Gastroesophageal sphincter (tissue), 4 donors: ENCODE data around the gene REL. TPM values are rescaled to one million over a fixed set of nuclear protein-coding genes. Genes with fewer than 3 reads are reported as not detected.

Experiments used
- ATAC-seq: fragments of 150-250 bp; one replicate; pipeline ENCODE4 v1.9.1; 2016; ENCODE audit warnings: mild to moderate bottlenecking, moderate library complexity
- H3K27ac ChIP-seq, 4 donors: fragments of 200-600 bp; sonication (generic) in 3 of 4; 1 replicate in 3 of 4; 2 replicates in 1 of 4; pipeline ENCODE4 v1.5.1; 2016 to 2019
- H3K27me3 ChIP-seq: fragments of 200-600 bp; sonication (generic); one replicate; pipeline ENCODE4 v1.5.1; 2019
- H3K36me3 ChIP-seq, 2 donors: fragments of 200-600 bp; sonication (generic); one replicate each; pipeline ENCODE4 v1.5.1; 2019; ENCODE audit warnings: control low read depth in 1 of 2
- H3K4me1 ChIP-seq, 3 donors: fragments of 200-600 bp; sonication (generic); 1 replicate in 2 of 3; 2 replicates in 1 of 3; pipeline ENCODE4 v1.5.1; 2016 to 2019; ENCODE audit warnings: control low read depth in 2 of 3
- H3K4me3 ChIP-seq, 2 donors: fragments of 200-600 bp; sonication (generic); one replicate each; pipeline ENCODE4 v1.5.1; 2019; ENCODE audit warnings: mild to moderate bottlenecking in 1 of 2, moderate library complexity in 1 of 2
- H3K9me3 ChIP-seq, 3 donors: fragments of 200-600 bp; sonication (generic); one replicate each; pipeline ENCODE4 v1.5.1; 2017 to 2019; ENCODE audit warnings: control low read depth in 2 of 3
- EP300 ChIP-seq: sonication (generic); formaldehyde crosslinking; IDR thresholded peaks from one replicate; pipeline ENCODE4 v1.6.1; 2017; ENCODE audit warnings: antibody characterized with exemption, mild to moderate bottlenecking
- POLR2A ChIP-seq, 2 donors: fragments of 450-650 bp; IDR thresholded peaks; one replicate each; pipeline ENCODE4 v1.6.1; 2017; ENCODE audit warnings: antibody characterized with exemption in 2 of 2, mild to moderate bottlenecking in 2 of 2, moderate library complexity in 1 of 2
- POLR2AphosphoS5 ChIP-seq: sonication (generic); formaldehyde crosslinking; IDR thresholded peaks from one replicate; pipeline ENCODE4 v1.6.1; 2017; ENCODE audit warnings: antibody characterized with exemption
- WGBS, 2 donors: methylation state at CpG; one replicate each; pipeline ENCODE4 v1.1.5; 2018; ENCODE audit warnings: low coverage in 1 of 2; 5-methylcytosine and 5-hydroxymethylcytosine counted together
- total RNA-seq, 4 donors: library from RNA; depleted of rRNA; stranded (reverse); fragments of >200 nt; gene quantifications; one replicate each; pipeline ENCODE4 v1.1.0, GENCODE V29; 2016
- TF ChIP-seq, protein P1 (sequence below), 4 experiments: fragments of 200-600 bp in 2 of 4; fragments of 450-650 bp in 2 of 4; sonication (generic) in 1 of 4; IDR thresholded peaks; one replicate each; pipeline ENCODE4 v1.5.1; 2017 to 2019; ENCODE audit warnings: antibody characterized with exemption in 4 of 4, mild to moderate bottlenecking in 2 of 4, moderate library complexity in 2 of 4

REL gene
- total RNA-seq, 4 donors from 2014 or later: 8.3 to 13.3 (median 9.5) TPM

DNA sequence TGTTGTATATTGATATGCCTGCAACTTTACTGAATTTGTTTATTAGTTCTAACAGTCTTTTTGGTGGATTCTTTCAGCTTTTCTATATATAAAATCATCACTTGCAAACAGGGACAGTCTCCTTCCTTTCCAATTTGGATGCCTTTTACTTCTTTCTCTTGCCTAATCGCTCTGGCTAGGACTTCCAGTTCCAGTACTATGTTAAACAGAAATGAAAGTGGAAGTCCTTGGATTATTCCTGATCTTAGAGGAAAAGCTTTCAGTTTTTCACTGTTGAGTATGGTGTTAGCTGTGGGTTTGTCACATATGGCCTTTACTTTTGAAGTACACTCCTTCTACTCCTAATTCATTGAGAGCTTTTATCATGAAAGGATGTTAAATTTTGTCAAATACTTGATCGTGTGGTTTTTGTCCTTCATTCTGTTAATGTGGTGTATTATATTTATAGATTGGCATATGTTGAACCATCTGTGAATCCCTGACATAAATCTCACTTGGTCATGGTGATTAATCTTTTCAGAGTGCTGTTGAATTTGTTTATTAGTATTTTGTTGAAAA lies 52.9 kb downstream of the REL start:
- H3K4me3 ChIP-seq: no peak overlapping the region
- ATAC-seq: peak; percentile 62
- peak overlapping the region; percentile 23 to 50 (median 42) for H3K27ac ChIP-seq
- H3K9me3 ChIP-seq: no peaks in the 10 kb centered on the region
- TF ChIP-seq EP300 (no peak), POLR2AphosphoS5 (no peak), POLR2A (IDR thresholded peaks at IDR 0.05) (no peak)
- TF ChIP-seq, protein P1, sequence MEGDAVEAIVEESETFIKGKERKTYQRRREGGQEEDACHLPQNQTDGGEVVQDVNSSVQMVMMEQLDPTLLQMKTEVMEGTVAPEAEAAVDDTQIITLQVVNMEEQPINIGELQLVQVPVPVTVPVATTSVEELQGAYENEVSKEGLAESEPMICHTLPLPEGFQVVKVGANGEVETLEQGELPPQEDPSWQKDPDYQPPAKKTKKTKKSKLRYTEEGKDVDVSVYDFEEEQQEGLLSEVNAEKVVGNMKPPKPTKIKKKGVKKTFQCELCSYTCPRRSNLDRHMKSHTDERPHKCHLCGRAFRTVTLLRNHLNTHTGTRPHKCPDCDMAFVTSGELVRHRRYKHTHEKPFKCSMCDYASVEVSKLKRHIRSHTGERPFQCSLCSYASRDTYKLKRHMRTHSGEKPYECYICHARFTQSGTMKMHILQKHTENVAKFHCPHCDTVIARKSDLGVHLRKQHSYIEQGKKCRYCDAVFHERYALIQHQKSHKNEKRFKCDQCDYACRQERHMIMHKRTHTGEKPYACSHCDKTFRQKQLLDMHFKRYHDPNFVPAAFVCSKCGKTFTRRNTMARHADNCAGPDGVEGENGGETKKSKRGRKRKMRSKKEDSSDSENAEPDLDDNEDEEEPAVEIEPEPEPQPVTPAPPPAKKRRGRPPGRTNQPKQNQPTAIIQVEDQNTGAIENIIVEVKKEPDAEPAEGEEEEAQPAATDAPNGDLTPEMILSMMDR (IDR thresholded peaks at IDR 0.05): no peak
- peaks cover 0 to 22% of the 10 kb centered on the region in 2 donors for H3K36me3 ChIP-seq
- H3K4me1 ChIP-seq: no peaks in the 10 kb centered on the region
- H3K27me3 ChIP-seq: no peaks in the 10 kb centered on the region
- 61 to 71% methylated on average over 1 to 2 of the region's 2 CpGs for WGBS, 2 donors

DNA sequence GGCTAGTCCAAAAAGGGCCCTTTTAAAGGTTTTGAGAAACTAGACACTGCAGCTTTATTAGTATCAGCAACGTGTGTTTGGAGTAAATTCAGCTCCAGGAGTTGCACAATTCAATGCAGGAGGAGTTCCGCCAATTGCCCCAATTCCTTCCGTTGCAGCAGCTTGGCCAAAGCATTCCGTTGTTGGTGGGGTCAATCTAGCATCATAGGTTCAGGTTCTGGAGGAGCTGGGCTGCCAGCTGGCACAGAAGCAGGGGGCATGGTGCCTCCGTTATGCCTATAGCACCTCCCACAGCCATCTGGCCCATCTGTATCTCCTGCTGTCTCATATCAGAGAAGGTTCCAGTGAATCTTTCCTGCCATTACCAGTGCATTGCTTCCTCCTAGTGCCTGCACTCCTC lies 55.4 kb downstream of the REL start:
- no peak overlapping the region for H3K4me3 ChIP-seq
- TF ChIP-seq EP300: no peak
- no peak for TF ChIP-seq POLR2A (IDR thresholded peaks at IDR 0.05)
- TF ChIP-seq, protein P1 (IDR thresholded peaks at IDR 0.05): no peak
- no peak for TF ChIP-seq POLR2AphosphoS5
- H3K4me1 ChIP-seq: no peaks in the 10 kb centered on the region
- peaks cover 0 to 21% of the 10 kb centered on the region in 2 donors for H3K36me3 ChIP-seq
- H3K27ac ChIP-seq: no peak overlapping the region
- ATAC-seq: no peak
- H3K9me3 ChIP-seq: no peaks in the 10 kb centered on the region
- WGBS, 2 donors: 70% methylated on average over 5 of the region's 5 CpGs; no CpG with 5 or more reads in 1 of the 2 donors
- H3K27me3 ChIP-seq: no peaks in the 10 kb centered on the region

DNA sequence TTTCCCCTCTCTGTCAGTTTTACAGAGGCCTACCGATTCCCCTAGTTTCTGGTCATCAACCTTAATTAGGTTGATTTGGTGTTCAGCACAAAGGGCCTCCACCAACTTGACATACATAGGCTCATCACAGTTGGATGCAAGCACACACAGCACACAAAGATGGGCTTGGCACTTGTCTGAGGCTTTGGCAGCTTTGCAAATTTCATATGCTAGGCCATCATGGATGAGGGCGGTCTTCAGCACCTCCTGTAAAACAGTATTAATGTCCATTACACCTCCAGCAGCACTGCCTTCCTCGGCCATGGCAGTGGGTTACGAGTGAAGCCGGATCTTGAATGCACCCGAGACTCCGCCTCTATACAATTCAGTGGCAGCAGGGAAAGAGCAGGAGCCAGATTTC lies 56.9 kb downstream of the REL start:
- H3K4me3 ChIP-seq: no peak overlapping the region
- WGBS, 2 donors: 90 to 94% methylated on average over 6 to 7 of the region's 7 CpGs
- peaks cover 0 to 17% of the 10 kb centered on the region in 2 donors for H3K36me3 ChIP-seq
- no peak for ATAC-seq
- no peak overlapping the region for H3K27ac ChIP-seq
- H3K27me3 ChIP-seq: no peaks in the 10 kb centered on the region
- no peaks in the 10 kb centered on the region for H3K9me3 ChIP-seq
- TF ChIP-seq POLR2A (IDR thresholded peaks at IDR 0.05) (no peak), POLR2AphosphoS5 (no peak), EP300 (no peak)
- TF ChIP-seq, protein P1 (IDR thresholded peaks at IDR 0.05): no peak
- H3K4me1 ChIP-seq: no peaks in the 10 kb centered on the region

DNA sequence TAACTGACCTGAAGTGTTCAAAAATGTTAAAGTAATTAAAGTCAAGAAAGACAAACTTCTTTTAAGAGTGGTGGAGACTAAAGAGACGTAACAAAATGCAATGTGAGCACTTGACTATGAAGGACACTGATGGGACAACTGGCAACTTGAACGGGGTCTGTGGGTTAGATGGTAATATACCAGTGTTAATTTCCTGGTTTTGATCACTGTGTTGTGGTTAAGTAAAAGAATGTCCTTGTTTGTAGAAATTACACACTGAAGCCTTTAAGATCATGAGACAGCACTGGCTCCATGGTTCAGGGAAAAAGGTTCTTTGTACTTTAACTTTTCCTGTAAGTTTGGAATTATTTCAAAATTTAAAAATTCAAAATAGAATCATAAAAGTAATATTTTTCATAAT lies 58.2 kb downstream of the REL start:
- no peak for ATAC-seq
- no peak overlapping the region for H3K27ac ChIP-seq
- H3K4me3 ChIP-seq: no peak overlapping the region
- peaks cover 0 to 24% of the 10 kb centered on the region in 2 donors for H3K36me3 ChIP-seq
- H3K4me1 ChIP-seq: no peaks in the 10 kb centered on the region
- H3K9me3 ChIP-seq: no peaks in the 10 kb centered on the region
- 64 to 83% methylated on average over 2 of the region's 2 CpGs for WGBS, 2 donors
- TF ChIP-seq POLR2A (IDR thresholded peaks at IDR 0.05) (no peak), POLR2AphosphoS5 (no peak), EP300 (no peak)
- TF ChIP-seq, protein P1 (IDR thresholded peaks at IDR 0.05): no peak
- no peaks in the 10 kb centered on the region for H3K27me3 ChIP-seq

DNA sequence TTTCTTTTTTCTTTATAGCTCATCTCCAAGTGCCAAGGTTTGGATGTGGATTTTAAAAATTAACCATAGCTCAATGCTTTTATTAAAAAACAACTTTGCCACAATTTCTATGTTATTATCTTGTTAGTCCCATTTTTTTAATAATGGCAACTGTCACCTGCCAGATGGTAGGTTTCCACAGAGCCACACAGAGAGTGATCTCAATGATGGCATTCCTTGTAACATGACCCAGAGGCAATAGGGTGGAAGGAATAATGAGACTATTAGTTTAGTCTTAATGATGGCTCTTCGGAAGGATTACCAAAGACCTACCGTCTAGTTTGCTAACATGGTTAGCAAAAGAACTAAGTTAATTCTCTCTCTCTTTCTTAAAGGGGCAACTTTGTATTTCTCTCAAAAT lies 64.0 kb downstream of the REL start:
- Histone ChIP-seq H3K9me3 (no peaks in the 10 kb centered on the region), H3K27me3 (no peaks in the 10 kb centered on the region), H3K4me3 (no peak overlapping the region), H3K36me3 (peaks cover 0 to 42% of the 10 kb centered on the region in 2 donors), H3K27ac (no peak overlapping the region), H3K4me1 (no peaks in the 10 kb centered on the region)
- WGBS, 2 donors: 84 to 86% methylated on average over 2 of the region's 2 CpGs
- TF ChIP-seq, protein P1 (IDR thresholded peaks at IDR 0.05): no peak
- TF ChIP-seq EP300: no peak
- TF ChIP-seq POLR2AphosphoS5: no peak
- no peak for TF ChIP-seq POLR2A (IDR thresholded peaks at IDR 0.05)
- no peak for ATAC-seq
